HepG2 (cell line): ENCODE data around the gene WBP2NL. TPM values are rescaled to one million over a fixed set of nuclear protein-coding genes. Genes with fewer than 3 reads are reported as not detected.

Experiments
- ARNT ChIP-seq: fragments of 450-650 bp; IDR thresholded peaks from 2 replicates; pipeline ENCODE4 v1.6.1; 2017
- CENPT ChIP-seq: sonication (generic); formaldehyde crosslinking; IDR thresholded peaks from 2 replicates; pipeline ENCODE4 v1.8.0; 2022; ENCODE audit warnings: low read depth, mild to moderate bottlenecking, moderate library complexity, missing genetic modification reagents
- FOXJ3 ChIP-seq: sonication (generic); formaldehyde crosslinking; IDR thresholded peaks from 2 replicates; pipeline ENCODE4 v1.4.0; 2020; ENCODE audit warnings: missing genetic modification reagents, mild to moderate bottlenecking, borderline replicate concordance
- FOXM1 ChIP-seq: sonication (generic); formaldehyde crosslinking; IDR thresholded peaks from 2 replicates; pipeline ENCODE4 v1.5.0; 2020; ENCODE audit warnings: missing genetic modification reagents
- HDAC2 ChIP-seq: sonication (generic); formaldehyde crosslinking; IDR thresholded peaks from 2 replicates; pipeline ENCODE4 v1.4.0; 2020; ENCODE audit warnings: missing genetic modification reagents
- NFATC3 ChIP-seq: sonication (generic); formaldehyde crosslinking; IDR thresholded peaks from 2 replicates; pipeline ENCODE4 v1.5.1; 2020; ENCODE audit warnings: mild to moderate bottlenecking, missing genetic modification reagents
- ZNF232 ChIP-seq: sonication (generic); formaldehyde crosslinking; IDR thresholded peaks from 2 replicates; pipeline ENCODE4 v1.4.0; 2020; ENCODE audit warnings: missing genetic modification reagents, borderline replicate concordance
- ZNF3 ChIP-seq: IDR thresholded peaks from 2 replicates; pipeline ENCODE4 v1.7.0; 2017; ENCODE audit warnings: inconsistent platforms
- ZNF570 ChIP-seq: sonication (generic); formaldehyde crosslinking; IDR thresholded peaks from 2 replicates; pipeline ENCODE4 v1.4.0; 2020; ENCODE audit warnings: mild to moderate bottlenecking, missing genetic modification reagents, borderline replicate concordance
- ZNF747 ChIP-seq: sonication (generic); formaldehyde crosslinking; IDR thresholded peaks from 2 replicates; pipeline ENCODE4 v1.8.1; 2023; ENCODE audit warnings: missing genetic modification reagents, mild to moderate bottlenecking, borderline replicate concordance
- polyA plus RNA-seq, 8 experiments: library from polyadenylated mRNA; depleted of rRNA in 3 of 8; stranded (reverse) in 7 of 8; unstranded in 1 of 8; fragments of >200 nt; fragmentation: Illumina TruSeq in 4 of 8; extraction: Trizol in 4 of 8; gene quantifications; 2 replicates each; pipeline versions ENCODE4 v1.2.1 to v1.2.3, GENCODE V29; 2011 to 2016; ENCODE audit warnings: low read depth in 4 of 8, missing spikeins in 1 of 8, mixed read lengths in 1 of 8; ENCODE audit not compliant: insufficient read depth in 1 of 8
- total RNA-seq, 5 experiments: library from RNA; depleted of rRNA; stranded (reverse); fragments of >200 nt; fragmentation: Illumina TruSeq; extraction: Trizol; gene quantifications; 2 replicates each; pipeline ENCODE4 v1.2.3, GENCODE V29; 2016; ENCODE audit warnings: low read depth in 1 of 5
- TF ChIP-seq, protein P1 (sequence below): sonication (generic); formaldehyde crosslinking; conservative IDR thresholded peaks from 2 replicates; pipeline ENCODE4 v1.4.0; 2020; ENCODE audit warnings: missing genetic modification reagents
- TF ChIP-seq, protein P2 (sequence below): sonication (generic); formaldehyde crosslinking; IDR thresholded peaks from 2 replicates; pipeline ENCODE4 v1.4.0; 2020; ENCODE audit warnings: missing genetic modification reagents, borderline replicate concordance
- TF ChIP-seq, protein P3 (sequence below): sonication (generic); formaldehyde crosslinking; IDR thresholded peaks from 2 replicates; pipeline ENCODE4 v1.4.0; 2020; ENCODE audit warnings: missing genetic modification reagents
- TF ChIP-seq, protein P4 (sequence below): sonication (generic); formaldehyde crosslinking; IDR thresholded peaks from 2 replicates; pipeline ENCODE4 v1.4.0; 2020; ENCODE audit warnings: missing genetic modification reagents, borderline replicate concordance
- TF ChIP-seq, protein P5 (sequence below): sonication (generic); formaldehyde crosslinking; IDR thresholded peaks from 2 replicates; pipeline ENCODE4 v1.8.0; 2022; ENCODE audit warnings: missing genetic modification reagents, mild to moderate bottlenecking, borderline replicate concordance

The WBP2NL gene
- total and polyA plus RNA-seq, 2 of the 13 experiments (the other 11 are each of a cell fraction or from before 2014, with no cell fraction given), result not detected

DNA sequence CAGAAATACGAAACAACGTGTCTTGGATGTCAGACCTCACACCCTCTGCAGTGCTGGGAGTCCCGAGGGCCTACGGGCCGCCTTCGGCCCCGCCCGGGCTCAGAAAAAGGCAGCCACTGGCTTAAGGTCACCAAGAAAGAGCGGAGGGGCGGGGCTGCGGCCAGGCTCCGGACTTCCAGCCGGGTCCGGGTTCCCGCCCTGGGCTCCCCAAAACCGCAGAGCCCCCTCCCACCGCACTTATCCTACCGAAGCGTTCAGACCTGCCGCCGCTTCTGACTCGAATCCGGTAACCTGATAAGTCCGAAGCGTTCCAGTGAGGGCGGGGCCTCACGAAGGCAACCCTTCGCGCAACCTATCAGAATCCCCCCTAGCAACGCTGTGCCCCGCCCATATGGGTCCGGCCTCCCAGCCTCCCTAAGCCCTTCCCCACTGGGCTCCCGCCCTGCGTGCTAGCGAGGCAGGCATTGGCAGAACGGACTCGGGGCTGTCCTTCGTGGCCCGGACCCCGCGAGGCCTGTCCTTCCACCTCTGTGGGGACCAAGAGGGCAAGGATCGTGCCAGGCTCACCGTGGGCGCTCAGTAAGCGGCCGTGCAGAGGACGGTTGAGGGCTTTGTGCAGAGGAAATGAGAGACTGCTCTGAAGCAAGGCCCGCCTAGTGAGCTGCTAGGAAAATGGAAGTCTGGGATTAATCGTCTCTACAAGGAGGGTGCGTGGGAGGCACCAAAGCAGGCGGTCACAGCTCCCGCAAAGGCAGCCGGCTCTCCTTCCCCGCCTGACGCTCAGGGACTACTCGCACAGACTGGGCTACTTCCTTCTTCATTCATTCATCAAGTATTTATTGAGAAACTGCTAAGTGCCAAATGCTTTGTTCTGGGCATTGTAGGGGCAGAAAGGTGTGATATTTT lies 72.2 kb downstream of the WBP2NL start, which contains the start of gene NAGA (continued):
- TF ChIP-seq ZNF747, result 0 out of 2 replicates have a peak, but pooled peaks have one; percentile 59
- TF ChIP-seq, protein P1, sequence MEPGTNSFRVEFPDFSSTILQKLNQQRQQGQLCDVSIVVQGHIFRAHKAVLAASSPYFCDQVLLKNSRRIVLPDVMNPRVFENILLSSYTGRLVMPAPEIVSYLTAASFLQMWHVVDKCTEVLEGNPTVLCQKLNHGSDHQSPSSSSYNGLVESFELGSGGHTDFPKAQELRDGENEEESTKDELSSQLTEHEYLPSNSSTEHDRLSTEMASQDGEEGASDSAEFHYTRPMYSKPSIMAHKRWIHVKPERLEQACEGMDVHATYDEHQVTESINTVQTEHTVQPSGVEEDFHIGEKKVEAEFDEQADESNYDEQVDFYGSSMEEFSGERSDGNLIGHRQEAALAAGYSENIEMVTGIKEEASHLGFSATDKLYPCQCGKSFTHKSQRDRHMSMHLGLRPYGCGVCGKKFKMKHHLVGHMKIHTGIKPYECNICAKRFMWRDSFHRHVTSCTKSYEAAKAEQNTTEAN (CRISPR knock-in tag), result no peak
- TF ChIP-seq, protein P2, sequence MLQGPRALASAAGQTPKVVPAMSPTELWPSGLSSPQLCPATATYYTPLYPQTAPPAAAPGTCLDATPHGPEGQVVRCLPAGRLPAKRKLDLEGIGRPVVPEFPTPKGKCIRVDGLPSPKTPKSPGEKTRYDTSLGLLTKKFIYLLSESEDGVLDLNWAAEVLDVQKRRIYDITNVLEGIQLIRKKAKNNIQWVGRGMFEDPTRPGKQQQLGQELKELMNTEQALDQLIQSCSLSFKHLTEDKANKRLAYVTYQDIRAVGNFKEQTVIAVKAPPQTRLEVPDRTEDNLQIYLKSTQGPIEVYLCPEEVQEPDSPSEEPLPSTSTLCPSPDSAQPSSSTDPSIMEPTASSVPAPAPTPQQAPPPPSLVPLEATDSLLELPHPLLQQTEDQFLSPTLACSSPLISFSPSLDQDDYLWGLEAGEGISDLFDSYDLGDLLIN (CRISPR knock-in tag), result no peak
- TF ChIP-seq NFATC3 (CRISPR knock-in tag), result no peak
- no peak for TF ChIP-seq ARNT
- no peak for TF ChIP-seq ZNF3 (CRISPR knock-in tag)
- TF ChIP-seq CENPT (CRISPR knock-in tag), result peak; percentile 24; the same call in 1 of the 2 replicates
- TF ChIP-seq FOXJ3, result no peak
- peak; percentile 49; the same call in 1 of the 2 replicates for TF ChIP-seq ZNF232
- 0 out of 2 replicates have a peak, but pooled peaks have one; percentile 80 for TF ChIP-seq ZNF570
- TF ChIP-seq, protein P3, sequence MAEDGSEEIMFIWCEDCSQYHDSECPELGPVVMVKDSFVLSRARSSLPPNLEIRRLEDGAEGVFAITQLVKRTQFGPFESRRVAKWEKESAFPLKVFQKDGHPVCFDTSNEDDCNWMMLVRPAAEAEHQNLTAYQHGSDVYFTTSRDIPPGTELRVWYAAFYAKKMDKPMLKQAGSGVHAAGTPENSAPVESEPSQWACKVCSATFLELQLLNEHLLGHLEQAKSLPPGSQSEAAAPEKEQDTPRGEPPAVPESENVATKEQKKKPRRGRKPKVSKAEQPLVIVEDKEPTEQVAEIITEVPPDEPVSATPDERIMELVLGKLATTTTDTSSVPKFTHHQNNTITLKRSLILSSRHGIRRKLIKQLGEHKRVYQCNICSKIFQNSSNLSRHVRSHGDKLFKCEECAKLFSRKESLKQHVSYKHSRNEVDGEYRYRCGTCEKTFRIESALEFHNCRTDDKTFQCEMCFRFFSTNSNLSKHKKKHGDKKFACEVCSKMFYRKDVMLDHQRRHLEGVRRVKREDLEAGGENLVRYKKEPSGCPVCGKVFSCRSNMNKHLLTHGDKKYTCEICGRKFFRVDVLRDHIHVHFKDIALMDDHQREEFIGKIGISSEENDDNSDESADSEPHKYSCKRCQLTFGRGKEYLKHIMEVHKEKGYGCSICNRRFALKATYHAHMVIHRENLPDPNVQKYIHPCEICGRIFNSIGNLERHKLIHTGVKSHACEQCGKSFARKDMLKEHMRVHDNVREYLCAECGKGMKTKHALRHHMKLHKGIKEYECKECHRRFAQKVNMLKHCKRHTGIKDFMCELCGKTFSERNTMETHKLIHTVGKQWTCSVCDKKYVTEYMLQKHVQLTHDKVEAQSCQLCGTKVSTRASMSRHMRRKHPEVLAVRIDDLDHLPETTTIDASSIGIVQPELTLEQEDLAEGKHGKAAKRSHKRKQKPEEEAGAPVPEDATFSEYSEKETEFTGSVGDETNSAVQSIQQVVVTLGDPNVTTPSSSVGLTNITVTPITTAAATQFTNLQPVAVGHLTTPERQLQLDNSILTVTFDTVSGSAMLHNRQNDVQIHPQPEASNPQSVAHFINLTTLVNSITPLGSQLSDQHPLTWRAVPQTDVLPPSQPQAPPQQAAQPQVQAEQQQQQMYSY (CRISPR knock-in tag), result peak; percentile 53; the same call in 1 of the 2 replicates
- TF ChIP-seq, protein P4, sequence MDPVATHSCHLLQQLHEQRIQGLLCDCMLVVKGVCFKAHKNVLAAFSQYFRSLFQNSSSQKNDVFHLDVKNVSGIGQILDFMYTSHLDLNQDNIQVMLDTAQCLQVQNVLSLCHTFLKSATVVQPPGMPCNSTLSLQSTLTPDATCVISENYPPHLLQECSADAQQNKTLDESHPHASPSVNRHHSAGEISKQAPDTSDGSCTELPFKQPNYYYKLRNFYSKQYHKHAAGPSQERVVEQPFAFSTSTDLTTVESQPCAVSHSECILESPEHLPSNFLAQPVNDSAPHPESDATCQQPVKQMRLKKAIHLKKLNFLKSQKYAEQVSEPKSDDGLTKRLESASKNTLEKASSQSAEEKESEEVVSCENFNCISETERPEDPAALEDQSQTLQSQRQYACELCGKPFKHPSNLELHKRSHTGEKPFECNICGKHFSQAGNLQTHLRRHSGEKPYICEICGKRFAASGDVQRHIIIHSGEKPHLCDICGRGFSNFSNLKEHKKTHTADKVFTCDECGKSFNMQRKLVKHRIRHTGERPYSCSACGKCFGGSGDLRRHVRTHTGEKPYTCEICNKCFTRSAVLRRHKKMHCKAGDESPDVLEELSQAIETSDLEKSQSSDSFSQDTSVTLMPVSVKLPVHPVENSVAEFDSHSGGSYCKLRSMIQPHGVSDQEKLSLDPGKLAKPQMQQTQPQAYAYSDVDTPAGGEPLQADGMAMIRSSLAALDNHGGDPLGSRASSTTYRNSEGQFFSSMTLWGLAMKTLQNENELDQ (CRISPR knock-in tag), result peak; percentile 58; the same call in 1 of the 2 replicates
- peak; percentile 68; the same call in 1 of the 2 replicates for TF ChIP-seq HDAC2
- TF ChIP-seq FOXM1 (CRISPR knock-in tag), result no peak
- TF ChIP-seq, protein P5, sequence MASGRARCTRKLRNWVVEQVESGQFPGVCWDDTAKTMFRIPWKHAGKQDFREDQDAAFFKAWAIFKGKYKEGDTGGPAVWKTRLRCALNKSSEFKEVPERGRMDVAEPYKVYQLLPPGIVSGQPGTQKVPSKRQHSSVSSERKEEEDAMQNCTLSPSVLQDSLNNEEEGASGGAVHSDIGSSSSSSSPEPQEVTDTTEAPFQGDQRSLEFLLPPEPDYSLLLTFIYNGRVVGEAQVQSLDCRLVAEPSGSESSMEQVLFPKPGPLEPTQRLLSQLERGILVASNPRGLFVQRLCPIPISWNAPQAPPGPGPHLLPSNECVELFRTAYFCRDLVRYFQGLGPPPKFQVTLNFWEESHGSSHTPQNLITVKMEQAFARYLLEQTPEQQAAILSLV (CRISPR knock-in tag), result peak; percentile 63; the same call in 1 of the 2 replicates
